OCI-LY7 (cell line): ENCODE results near the gene POGLUT3. TPM values are rescaled to one million over a fixed set of nuclear protein-coding genes. Genes with fewer than 3 reads are reported as not detected.

Experiments used
- BruUV-seq: library from RNA; stranded (reverse); fragments of 400-500 nt; replicated peaks from 2 replicates; lab custom pipeline; 2021; lab: Mats Ljungman, UMichigan
- CTCF ChIA-PET: fragments of 300-600 bp; sonication (Branson Sonifier 250); formaldehyde crosslinking; loops from one replicate; lab custom pipeline; 2022; ENCODE audit warnings: antibody characterized with exemption; ENCODE audit not compliant: unreplicated experiment; lab: Charles Lee
- POLR2A ChIA-PET: fragments of 300-600 bp; sonication (Branson Sonifier 250); formaldehyde crosslinking; loops from one replicate; lab custom pipeline; 2022; ENCODE audit warnings: antibody characterized with exemption; lab: Charles Lee
- DNase-seq: peaks from one replicate; pipeline ENCODE4 v3.0.0-alpha.2; 2015; ENCODE audit warnings: low spot score
- H2AFZ ChIP-seq: fragments of 200-600 bp; sonication (generic), shearing (Covaris generic); 2 replicates; pipeline ENCODE4 v1.6.1; 2014; ENCODE audit warnings: mild to moderate bottlenecking, antibody characterized with exemption, low read length, moderate library complexity
- H3K27ac ChIP-seq: fragments of 200-600 bp; sonication (generic); 2 replicates; pipeline ENCODE4 v1.5.1; 2014; ENCODE audit warnings: mixed run types, low read depth, mild to moderate bottlenecking, moderate library complexity, low read length, inconsistent platforms; ENCODE audit not compliant: poor library complexity, severe bottlenecking
- H3K36me3 ChIP-seq: fragments of 200-600 bp; sonication (generic); 2 replicates; pipeline ENCODE4 v1.6.1; 2014; ENCODE audit warnings: mild to moderate bottlenecking, antibody characterized with exemption, low read length, moderate library complexity, mixed read lengths; ENCODE audit not compliant: insufficient read depth
- H3K4me1 ChIP-seq: fragments of 200-600 bp; sonication (generic); 2 replicates; pipeline ENCODE4 v1.5.1; 2014; ENCODE audit warnings: mild to moderate bottlenecking, low read length; ENCODE audit not compliant: insufficient read depth, poor library complexity, severe bottlenecking
- H3K4me2 ChIP-seq: fragments of 200-600 bp; sonication (generic); 2 replicates; pipeline ENCODE4 v1.6.1; 2014; ENCODE audit warnings: mild to moderate bottlenecking, low read length
- H3K4me3 ChIP-seq: fragments of 200-600 bp; sonication (generic); 2 replicates; pipeline ENCODE4 v1.5.1; 2014; ENCODE audit warnings: mild to moderate bottlenecking, low read depth, low read length; ENCODE audit not compliant: poor library complexity, severe bottlenecking
- H3K79me2 ChIP-seq: fragments of 200-600 bp; sonication (generic); 2 replicates; pipeline ENCODE4 v1.6.1; 2016; ENCODE audit warnings: low read depth, mild to moderate bottlenecking, low read length, moderate library complexity, mixed read lengths; ENCODE audit not compliant: insufficient read depth
- H3K9me2 ChIP-seq: fragments of 200-600 bp; sonication (generic); 2 replicates; pipeline ENCODE4 v1.6.1; 2016; ENCODE audit warnings: mild to moderate bottlenecking, low read length, mixed read lengths; ENCODE audit not compliant: insufficient read depth
- H3K9me3 ChIP-seq: fragments of 200-600 bp; sonication (generic); 2 replicates; pipeline ENCODE4 v1.6.1; 2014; ENCODE audit warnings: mild to moderate bottlenecking, mixed run types, low read length, mixed read lengths
- H4K20me1 ChIP-seq: fragments of 200-600 bp; sonication (generic); 2 replicates; pipeline ENCODE4 v1.6.1; 2014; ENCODE audit warnings: mild to moderate bottlenecking, antibody characterized with exemption, low read length, moderate library complexity, mixed read lengths; ENCODE audit not compliant: insufficient read depth
- EZH2phosphoT487 ChIP-seq: fragments of 200-600 bp; sonication (generic); IDR thresholded peaks from 2 replicates; pipeline ENCODE4 v1.6.1; 2018; ENCODE audit warnings: low read depth, borderline replicate concordance, mild to moderate bottlenecking, mixed run types, antibody characterized with exemption, low read length, moderate library complexity, mixed read lengths
- intact Hi-C: fragments of 100-400 bp; cut with micrococcal nuclease; formaldehyde crosslinking; loops from one replicate; pipeline ENCODE4 v1.10.0; 2022; ENCODE audit not compliant: unreplicated experiment
- total RNA-seq, 2 experiments: library from RNA; depleted of rRNA in 1 of 2; stranded (reverse); fragments of >200 nt in 1 of 2; shearing (Covaris generic) in 1 of 2; gene quantifications; 2 replicates each; pipeline ENCODE4 v1.2.3, GENCODE V29; 2014 to 2022
- TF ChIP-seq, protein P1 (sequence below): fragments of 200-600 bp; sonication (generic); conservative IDR thresholded peaks from 2 replicates; pipeline ENCODE4 v1.5.1; 2014; ENCODE audit warnings: mild to moderate bottlenecking, antibody characterized with exemption, low read length, moderate library complexity, mixed read lengths

Gene POGLUT3
- total RNA-seq, 2 experiments from 2014 or later = not detected

DNA sequence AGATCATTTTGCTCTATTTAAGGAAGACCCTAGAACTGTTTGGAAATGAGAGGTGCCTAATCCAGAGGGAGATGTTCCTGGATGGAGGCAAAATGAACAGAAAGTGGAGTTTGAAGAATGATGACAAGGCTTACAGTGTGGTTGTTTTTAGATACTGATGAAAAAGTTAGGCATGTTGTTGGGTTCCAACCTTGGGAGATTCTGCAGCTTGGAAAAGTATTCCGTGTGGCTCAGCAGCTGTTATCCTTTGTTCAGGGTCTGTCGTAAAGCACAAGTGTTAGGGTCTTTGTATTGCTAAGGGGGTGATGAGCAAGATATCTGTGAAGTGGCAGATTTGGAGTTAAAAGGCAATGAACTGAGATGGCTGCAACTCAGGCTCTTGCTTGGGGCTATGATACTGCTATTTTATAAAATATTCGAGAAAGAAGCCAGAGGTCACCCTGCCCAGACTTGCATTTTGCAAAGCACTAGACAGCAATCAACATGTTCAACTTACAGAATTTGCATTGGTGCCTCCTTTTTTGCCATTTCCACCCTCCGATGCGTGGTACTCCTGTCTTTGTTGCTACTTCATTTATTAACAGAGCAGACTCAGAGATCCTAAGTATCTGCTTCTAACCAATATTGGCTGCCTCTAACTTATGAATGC lies 45.3 kb upstream of the POGLUT3 start:
- intact Hi-C loops = no loop called here
- Histone ChIP-seq H3K9me3 (no peaks in the 10 kb centered on the region), H2AFZ (no peak overlapping the region), H4K20me1 (no peaks in the 10 kb centered on the region), H3K36me3 (no peaks in the 10 kb centered on the region), H3K9me2 (no peaks in the 10 kb centered on the region), H3K4me1 (no peaks in the 10 kb centered on the region), H3K4me3 (no peak overlapping the region), H3K27ac (no peak overlapping the region), H3K4me2 (no peak overlapping the region), H3K79me2 (no peaks in the 10 kb centered on the region)
- TF ChIP-seq, protein P1, sequence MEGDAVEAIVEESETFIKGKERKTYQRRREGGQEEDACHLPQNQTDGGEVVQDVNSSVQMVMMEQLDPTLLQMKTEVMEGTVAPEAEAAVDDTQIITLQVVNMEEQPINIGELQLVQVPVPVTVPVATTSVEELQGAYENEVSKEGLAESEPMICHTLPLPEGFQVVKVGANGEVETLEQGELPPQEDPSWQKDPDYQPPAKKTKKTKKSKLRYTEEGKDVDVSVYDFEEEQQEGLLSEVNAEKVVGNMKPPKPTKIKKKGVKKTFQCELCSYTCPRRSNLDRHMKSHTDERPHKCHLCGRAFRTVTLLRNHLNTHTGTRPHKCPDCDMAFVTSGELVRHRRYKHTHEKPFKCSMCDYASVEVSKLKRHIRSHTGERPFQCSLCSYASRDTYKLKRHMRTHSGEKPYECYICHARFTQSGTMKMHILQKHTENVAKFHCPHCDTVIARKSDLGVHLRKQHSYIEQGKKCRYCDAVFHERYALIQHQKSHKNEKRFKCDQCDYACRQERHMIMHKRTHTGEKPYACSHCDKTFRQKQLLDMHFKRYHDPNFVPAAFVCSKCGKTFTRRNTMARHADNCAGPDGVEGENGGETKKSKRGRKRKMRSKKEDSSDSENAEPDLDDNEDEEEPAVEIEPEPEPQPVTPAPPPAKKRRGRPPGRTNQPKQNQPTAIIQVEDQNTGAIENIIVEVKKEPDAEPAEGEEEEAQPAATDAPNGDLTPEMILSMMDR = no peak
- TF ChIP-seq EZH2phosphoT487 = no peak
- no peak for DNase-seq
- ChIA-PET POLR2A (no interaction called here), CTCF (no interaction called here)
- BruUV-seq = no TSS peak

DNA sequence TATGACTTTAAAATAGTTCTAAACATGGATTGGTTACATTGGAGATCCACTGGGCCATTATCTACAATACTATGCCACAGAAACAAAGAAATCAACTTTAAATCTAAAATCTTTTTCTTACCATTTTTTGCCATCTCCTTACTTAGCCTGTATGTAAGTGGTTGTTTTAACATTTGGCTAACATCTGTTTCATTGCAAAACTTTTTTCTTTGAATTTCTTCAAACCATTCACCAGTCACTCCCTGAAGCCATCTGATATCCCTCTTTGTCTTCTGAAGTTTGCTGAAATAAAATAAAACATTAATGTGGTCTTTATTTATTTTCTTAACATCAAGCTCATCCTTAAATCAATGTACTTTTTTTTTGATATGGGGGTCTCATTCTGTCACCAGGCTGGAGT lies 43.3 kb upstream of the POGLUT3 start:
- no TSS peak for BruUV-seq
- no peak overlapping the region for H3K4me3 ChIP-seq
- no peak for TF ChIP-seq EZH2phosphoT487
- TF ChIP-seq, protein P1 = no peak
- H3K79me2 ChIP-seq = no peaks in the 10 kb centered on the region
- ChIA-PET POLR2A (interaction anchor here (0.6 to 1.2 kb wide), 3 partner anchors 35 to 871 kb away, joined by 3 read pairs; no protein-coding TSS in a partner anchor), CTCF (no interaction called here)
- H4K20me1 ChIP-seq = no peaks in the 10 kb centered on the region
- H3K27ac ChIP-seq = no peak overlapping the region
- H3K9me3 ChIP-seq = no peaks in the 10 kb centered on the region
- H3K36me3 ChIP-seq = no peaks in the 10 kb centered on the region
- H3K9me2 ChIP-seq = no peaks in the 10 kb centered on the region
- intact Hi-C loops = no loop called here
- DNase-seq = no peak
- no peak overlapping the region for H3K4me2 ChIP-seq
- H2AFZ ChIP-seq = no peak overlapping the region
- no peaks in the 10 kb centered on the region for H3K4me1 ChIP-seq

DNA sequence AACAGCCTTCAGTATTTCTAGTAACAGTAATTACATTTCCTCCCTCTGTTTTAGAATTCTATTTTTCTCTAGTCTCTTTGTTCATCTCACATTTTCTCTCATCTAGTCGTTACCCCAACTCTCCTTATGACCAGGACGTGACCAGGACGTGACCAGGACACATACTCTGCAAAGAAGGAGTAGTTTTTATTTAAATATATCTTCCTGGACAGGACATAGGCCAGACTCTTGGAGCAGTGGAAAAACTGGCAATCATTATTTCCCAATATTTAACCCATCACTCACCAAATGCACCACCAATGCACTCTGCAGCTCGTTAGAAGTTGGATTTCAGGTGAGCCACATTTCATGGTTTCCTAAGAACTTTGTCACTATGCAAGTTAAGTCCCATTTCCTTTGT lies 40.3 kb upstream of the POGLUT3 start:
- DNase-seq = no peak
- H2AFZ ChIP-seq = no peak overlapping the region
- no peaks in the 10 kb centered on the region for H3K4me1 ChIP-seq
- intact Hi-C loops = no loop called here
- ChIA-PET CTCF (no interaction called here), POLR2A (no interaction called here)
- TF ChIP-seq, protein P1 = no peak
- no peak for TF ChIP-seq EZH2phosphoT487
- H4K20me1 ChIP-seq = no peaks in the 10 kb centered on the region
- no peak overlapping the region for H3K4me2 ChIP-seq
- no peaks in the 10 kb centered on the region for H3K36me3 ChIP-seq
- H3K4me3 ChIP-seq = no peak overlapping the region
- H3K9me3 ChIP-seq = no peaks in the 10 kb centered on the region
- no peaks in the 10 kb centered on the region for H3K79me2 ChIP-seq
- H3K27ac ChIP-seq = no peak overlapping the region
- BruUV-seq = no TSS peak
- no peaks in the 10 kb centered on the region for H3K9me2 ChIP-seq
